HCT116 (cell line): ENCODE results near the gene MDM2. TPM values are rescaled to one million over a fixed set of nuclear protein-coding genes. Genes with fewer than 3 reads are reported as not detected.

Experiments used
- ATAC-seq: fragments of 200-7000 bp; cut with Tn5 transposase; 2 replicates; pipeline ENCODE4 v1.9.1; 2020; ENCODE audit warnings: mild to moderate bottlenecking, moderate library complexity
- BruUV-seq: library from RNA; stranded (reverse); fragments of 400-500 nt; replicated peaks from 2 replicates; lab custom pipeline; 2021; lab: Mats Ljungman, UMichigan
- CTCF ChIA-PET: fragments of 300-600 bp; sonication (Branson Sonifier 250); formaldehyde crosslinking; loops from one replicate; lab custom pipeline; 2021; ENCODE audit warnings: antibody characterized with exemption; lab: Charles Lee
- POLR2A ChIA-PET: fragments of 300-600, 350-600 bp; sonication (Branson Sonifier 250); formaldehyde crosslinking; loops from one replicate; lab custom pipeline; 2021; ENCODE audit warnings: antibody characterized with exemption; lab: Charles Lee
- RAD21 ChIA-PET, 2 experiments: fragments of 300-600 bp; sonication (Branson Sonifier 250); formaldehyde crosslinking; loops; one replicate each; lab custom pipeline; 2023; ENCODE audit warnings: low total read pairs in 2 of 2; ENCODE audit not compliant: uncharacterized antibody in 2 of 2, unreplicated experiment in 2 of 2, low non-redundant PET in 1 of 2; lab: Charles Lee
- DNase-seq: peaks from one replicate; pipeline ENCODE4 v3.0.0-alpha.2; 2010; ENCODE audit warnings: low read depth, low spot score
- H2AFZ ChIP-seq: fragments of 200-600 bp; shearing (Covaris generic), sonication (generic); 2 replicates; pipeline ENCODE4 v1.6.1; 2017; ENCODE audit warnings: low read depth, mixed run types, mixed read lengths, antibody characterized with exemption, low read length; ENCODE audit not compliant: poor library complexity, severe bottlenecking
- H3K27ac ChIP-seq: 2 replicates; pipeline ENCODE4 v1.5.1; 2012; ENCODE audit warnings: low read depth, low read length
- H3K27me3 ChIP-seq: fragments of 200-600 bp; sonication (generic); 2 replicates; pipeline ENCODE4 v1.6.1; 2016; ENCODE audit warnings: mixed run types, low read length, mixed read lengths; ENCODE audit not compliant: insufficient read depth
- H3K36me3 ChIP-seq, 2 experiments: fragments of 200-500 bp in 1 of 2; fragments of 200-600 bp in 1 of 2; sonication (Bioruptor generic) in 1 of 2; sonication (generic) in 1 of 2; 2 replicates each; pipeline versions ENCODE4 v1.5.1 to v1.6.1; 2014 to 2016; ENCODE audit warnings: low read length in 2 of 2, inconsistent platforms in 1 of 2, mixed read lengths in 1 of 2, mixed run types in 1 of 2; ENCODE audit not compliant: insufficient read depth in 2 of 2, control insufficient read depth in 1 of 2
- H3K4me1 ChIP-seq, 2 experiments: fragments of 200-600 bp in 1 of 2; sonication (generic) in 1 of 2; 2 replicates each; pipeline versions ENCODE4 v1.5.1 to v1.6.1; 2012 to 2017; ENCODE audit warnings: low read length in 2 of 2, inconsistent platforms in 1 of 2, mild to moderate bottlenecking in 1 of 2, mixed read lengths in 1 of 2, mixed run types in 1 of 2, moderate library complexity in 1 of 2; ENCODE audit not compliant: insufficient read depth in 2 of 2, control insufficient read depth in 1 of 2
- H3K4me2 ChIP-seq: fragments of 200-600 bp; sonication (generic); 2 replicates; pipeline ENCODE4 v1.6.1; 2017; ENCODE audit warnings: mixed run types, low read length, mixed read lengths
- H3K4me3 ChIP-seq, 2 experiments: fragments of 200-600 bp in 1 of 2; sonication (generic) in 1 of 2; replicated peaks in 1 of 2; 2 replicates each; pipeline ENCODE4 v1.5.1; 2011 to 2016; ENCODE audit warnings: low read length in 2 of 2, control low read depth in 1 of 2, low read depth in 1 of 2, mild to moderate bottlenecking in 1 of 2, mixed read lengths in 1 of 2, mixed run types in 1 of 2
- H3K79me2 ChIP-seq: fragments of 200-600 bp; sonication (generic); 2 replicates; pipeline ENCODE4 v1.6.1; 2017; ENCODE audit warnings: mild to moderate bottlenecking, mixed run types, low read length, moderate library complexity, mixed read lengths; ENCODE audit not compliant: insufficient read depth
- H3K9ac ChIP-seq: fragments of 200-600 bp; sonication (generic); 2 replicates; pipeline ENCODE4 v1.6.1; 2016; ENCODE audit warnings: low read length, mixed read lengths
- H3K9me2 ChIP-seq: fragments of 200-600 bp; sonication (generic), shearing (Covaris generic); 2 replicates; pipeline ENCODE4 v1.6.1; 2017; ENCODE audit warnings: mixed run types, mild to moderate bottlenecking, moderate library complexity; ENCODE audit not compliant: insufficient read depth
- H3K9me3 ChIP-seq, 2 experiments: fragments of 200-500 bp in 1 of 2; fragments of 200-600 bp in 1 of 2; sonication (Bioruptor generic) in 1 of 2; sonication (generic) in 1 of 2; 2 replicates each; pipeline ENCODE4 v1.6.1; 2014 to 2017; ENCODE audit warnings: low read length in 2 of 2, mixed read lengths in 2 of 2, inconsistent platforms in 1 of 2, low read depth in 1 of 2, mild to moderate bottlenecking in 1 of 2, mixed run types in 1 of 2, moderate library complexity in 1 of 2; ENCODE audit not compliant: control insufficient read depth in 1 of 2, insufficient read depth in 1 of 2
- H4K20me1 ChIP-seq: fragments of 200-600 bp; sonication (generic), shearing (Covaris generic); 2 replicates; pipeline ENCODE4 v1.6.1; 2017; ENCODE audit warnings: mixed run types, mild to moderate bottlenecking, moderate library complexity; ENCODE audit not compliant: insufficient read depth
- ELF1 ChIP-seq: IDR thresholded peaks from 2 replicates; pipeline ENCODE4 v1.6.1; 2012; ENCODE audit warnings: low read depth, borderline replicate concordance
- EZH2 ChIP-seq: fragments of 200-600 bp; sonication (generic); IDR thresholded peaks from 2 replicates; pipeline ENCODE4 v1.6.1; 2017; ENCODE audit warnings: antibody characterized with exemption, mixed run types
- EZH2phosphoT487 ChIP-seq: fragments of 200-600 bp; IDR thresholded peaks from 2 replicates; pipeline ENCODE4 v1.6.1; 2018; ENCODE audit warnings: antibody characterized with exemption, borderline replicate concordance
- JUND ChIP-seq: IDR thresholded peaks from 2 replicates; pipeline ENCODE4 v1.6.1; 2012
- MAX ChIP-seq: IDR thresholded peaks from 2 replicates; pipeline ENCODE4 v1.6.1; 2012
- POLR2A ChIP-seq: IDR thresholded peaks from 2 replicates; pipeline ENCODE4 v1.7.0; 2011; ENCODE audit warnings: borderline replicate concordance; ENCODE audit not compliant: insufficient read depth, insufficient read length; ENCODE audit errors: extremely low read depth
- RAD21 ChIP-seq: IDR thresholded peaks from 2 replicates; pipeline ENCODE4 v1.6.1; 2012; ENCODE audit warnings: low read depth, mild to moderate bottlenecking
- SIN3A ChIP-seq: IDR thresholded peaks from 2 replicates; pipeline ENCODE4 v1.6.1; 2012; ENCODE audit warnings: low read depth
- SRF ChIP-seq: IDR thresholded peaks from 2 replicates; pipeline ENCODE4 v1.6.1; 2012; ENCODE audit warnings: low read depth
- YY1 ChIP-seq: IDR thresholded peaks from 2 replicates; pipeline ENCODE4 v1.6.1; 2011; ENCODE audit warnings: low read length, low read depth, moderate library complexity, mild to moderate bottlenecking; ENCODE audit not compliant: insufficient replicate concordance; ENCODE audit errors: extremely low read depth
- ZFX ChIP-seq: fragments of 450-650 bp; IDR thresholded peaks from 2 replicates; pipeline ENCODE4 v1.6.1; 2017
- intact Hi-C: fragments of 100-400 bp; cut with micrococcal nuclease; formaldehyde crosslinking; loops from 2 replicates; pipeline ENCODE4 v1.10.0; 2022
- total RNA-seq: library from RNA; stranded (reverse); gene quantifications from one replicate; pipeline ENCODE4 v1.2.1, GENCODE V29; 2021; ENCODE audit not compliant: unreplicated experiment
- TF ChIP-seq, protein P1 (sequence below), 3 experiments: fragments of 200-600 bp in 1 of 3; sonication (generic) in 1 of 3; IDR thresholded peaks in 2 of 3; conservative IDR thresholded peaks in 1 of 3; 2 replicates each; pipeline ENCODE4 v1.5.1; 2012 to 2017; ENCODE audit warnings: low read depth in 2 of 3, low read length in 2 of 3, antibody characterized with exemption in 1 of 3, borderline replicate concordance in 1 of 3, control low read depth in 1 of 3, mild to moderate bottlenecking in 1 of 3, mixed read lengths in 1 of 3, mixed run types in 1 of 3, moderate library complexity in 1 of 3; ENCODE audit not compliant: insufficient read depth in 1 of 3

MDM2 gene
- total RNA-seq, 1 experiment from 2014 or later, result 170 TPM

DNA sequence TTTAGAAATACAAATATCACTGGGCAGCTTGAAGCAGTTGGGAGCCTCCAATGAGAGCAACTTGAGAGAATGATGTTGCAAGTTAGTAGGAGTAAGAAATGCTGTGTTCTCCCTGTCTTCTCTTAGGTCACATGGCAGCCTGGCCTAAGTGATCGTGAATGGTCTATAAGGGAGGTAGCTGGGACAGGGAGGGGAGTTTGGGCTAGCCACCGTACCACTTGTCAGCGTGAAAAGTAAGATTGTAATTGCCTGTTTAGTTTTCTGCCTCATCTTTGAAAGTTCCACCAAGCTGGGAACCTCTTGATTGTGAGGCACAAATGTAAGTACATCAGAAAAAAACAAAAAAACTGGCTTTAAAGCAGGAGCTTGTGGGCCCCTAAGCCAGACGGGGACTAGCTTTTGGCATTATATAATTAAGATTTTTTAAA is 36.4 kb downstream of the MDM2 start:
- no peak for TF ChIP-seq ZFX
- TF ChIP-seq EZH2, result no peak
- TF ChIP-seq JUND, result no peak
- TF ChIP-seq EZH2phosphoT487, result no peak
- TF ChIP-seq, protein P1, sequence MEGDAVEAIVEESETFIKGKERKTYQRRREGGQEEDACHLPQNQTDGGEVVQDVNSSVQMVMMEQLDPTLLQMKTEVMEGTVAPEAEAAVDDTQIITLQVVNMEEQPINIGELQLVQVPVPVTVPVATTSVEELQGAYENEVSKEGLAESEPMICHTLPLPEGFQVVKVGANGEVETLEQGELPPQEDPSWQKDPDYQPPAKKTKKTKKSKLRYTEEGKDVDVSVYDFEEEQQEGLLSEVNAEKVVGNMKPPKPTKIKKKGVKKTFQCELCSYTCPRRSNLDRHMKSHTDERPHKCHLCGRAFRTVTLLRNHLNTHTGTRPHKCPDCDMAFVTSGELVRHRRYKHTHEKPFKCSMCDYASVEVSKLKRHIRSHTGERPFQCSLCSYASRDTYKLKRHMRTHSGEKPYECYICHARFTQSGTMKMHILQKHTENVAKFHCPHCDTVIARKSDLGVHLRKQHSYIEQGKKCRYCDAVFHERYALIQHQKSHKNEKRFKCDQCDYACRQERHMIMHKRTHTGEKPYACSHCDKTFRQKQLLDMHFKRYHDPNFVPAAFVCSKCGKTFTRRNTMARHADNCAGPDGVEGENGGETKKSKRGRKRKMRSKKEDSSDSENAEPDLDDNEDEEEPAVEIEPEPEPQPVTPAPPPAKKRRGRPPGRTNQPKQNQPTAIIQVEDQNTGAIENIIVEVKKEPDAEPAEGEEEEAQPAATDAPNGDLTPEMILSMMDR (IDR thresholded peaks at IDR 0.05 in 2 of 3, conservative IDR thresholded peaks at IDR 0.05 in 1 of 3; ENCODE audit: borderline replicate concordance in 1 of 3, insufficient read depth in 1 of 3, low read depth in 2 of 3, low read length in 2 of 3), result no peak
- no peak for TF ChIP-seq MAX
- no peak for TF ChIP-seq RAD21
- TF ChIP-seq POLR2A, result no peak
- TF ChIP-seq ELF1, result no peak
- no peak for TF ChIP-seq YY1
- TF ChIP-seq SIN3A, result no peak
- TF ChIP-seq SRF, result no peak
- Histone ChIP-seq H3K9me3 (no peaks in the 10 kb centered on the region), H3K4me3 (no peak overlapping the region), H3K4me1 (no peaks in the 10 kb centered on the region), H4K20me1 (peaks cover 7% of the 10 kb centered on the region; the same call in 1 of the 2 replicates), H3K4me2 (no peak overlapping the region), H3K27ac (no peak overlapping the region), H3K27me3 (no peaks in the 10 kb centered on the region), H3K9me2 (no peaks in the 10 kb centered on the region), H3K79me2 (peaks cover 7% of the 10 kb centered on the region; the same call in 1 of the 2 replicates), H2AFZ (no peak overlapping the region), H3K36me3 (peaks cover 16 to 28% of the 10 kb centered on the region in 2 experiments), H3K9ac (no peak overlapping the region)
- ChIA-PET POLR2A (interaction anchor here (0.7 kb wide), 1 partner anchor 14 kb away, joined by 3 read pairs; no protein-coding TSS in a partner anchor), CTCF (interaction anchor here (1.8 kb wide), 1 partner anchor 14 kb away, joined by 8 read pairs; no protein-coding TSS in a partner anchor), RAD21 (no interaction called here)
- no TSS peak for BruUV-seq
- DNase-seq (no peak), ATAC-seq (no peak)
- intact Hi-C loops, result no loop called here
